K562 (cell line): ENCODE measurements around the gene PCBP3. TPM values are rescaled to one million over a fixed set of nuclear protein-coding genes. Genes with fewer than 3 reads are reported as not detected.

Experiments
- ATAC-seq: fragments of 200-7000 bp; cut with Tn5 transposase; 3 replicates; pipeline ENCODE4 v1.9.1; 2020; ENCODE audit warnings: moderate library complexity
- BruUV-seq: library from RNA; stranded (reverse); fragments of 400-500 nt; replicated peaks from 2 replicates; lab custom pipeline; 2021; lab: Mats Ljungman, UMichigan
- CTCF ChIA-PET: fragments of 300-600 bp; formaldehyde crosslinking; extraction: SDS; loops from one replicate; lab custom pipeline; 2021; ENCODE audit warnings: low intra/inter-chr PET ratio; lab: Yijun Ruan, JAX
- POLR2A ChIA-PET: fragments of 300-600, 350-650 bp; sonication (Branson Sonifier 250); formaldehyde crosslinking; extraction: SDS; loops from one replicate; lab custom pipeline; 2021; ENCODE audit warnings: antibody characterized with exemption, inconsistent platforms; lab: Yijun Ruan, JAX
- DNase-seq, 4 experiments: peaks; one replicate each; pipeline versions ENCODE4 v3.0.0 to v3.0.0-alpha.2; 2011 to 2018; ENCODE audit warnings: low spot score in 3 of 4, mixed read lengths in 3 of 4; ENCODE audit errors: extremely low read depth in 1 of 4
- FAIRE-seq: peaks from 2 replicates; lab custom pipeline; 2011; peaks lifted over from hg19 to GRCh38; lab: Jason Lieb, UNC
- H2AFZ ChIP-seq: 2 replicates; pipeline ENCODE4 v1.6.0; 2011; ENCODE audit warnings: low read depth, low read length, control low read depth, inconsistent platforms
- H3K27ac ChIP-seq: fragments of 200-600 bp; 3 replicates; pipeline ENCODE4 v1.8.0; 2011; ENCODE audit warnings: low read depth, mild to moderate bottlenecking, control low read depth, inconsistent platforms, low read length, moderate library complexity, mixed read lengths; ENCODE audit errors: extremely low read depth
- H3K27me3 ChIP-seq, 2 experiments: fragments of 300-600 bp in 1 of 2; 2 replicates in 1 of 2; 3 replicates in 1 of 2; pipeline versions ENCODE4 v1.6.0 to v1.8.0; 2011; ENCODE audit warnings: inconsistent platforms in 2 of 2, low read length in 2 of 2, mild to moderate bottlenecking in 1 of 2, mixed read lengths in 1 of 2, moderate library complexity in 1 of 2; ENCODE audit not compliant: control insufficient read depth in 2 of 2, insufficient read depth in 2 of 2
- H3K36me3 ChIP-seq: fragments of 300-600 bp; 3 replicates; pipeline ENCODE4 v1.8.0; 2011; ENCODE audit warnings: mild to moderate bottlenecking, low read length, inconsistent platforms; ENCODE audit not compliant: control insufficient read depth, insufficient read depth
- H3K4me1 ChIP-seq, 2 experiments: fragments of 200-600 bp in 1 of 2; replicated peaks in 1 of 2; 2 replicates in 1 of 2; 3 replicates in 1 of 2; pipeline versions ENCODE4 v1.5.1 to v1.8.0; 2011; ENCODE audit warnings: inconsistent platforms in 2 of 2, low read length in 2 of 2, mild to moderate bottlenecking in 1 of 2, mixed read lengths in 1 of 2, moderate library complexity in 1 of 2; ENCODE audit not compliant: control insufficient read depth in 2 of 2, insufficient read depth in 2 of 2
- H3K4me2 ChIP-seq: 2 replicates; pipeline ENCODE4 v1.6.1; 2011; ENCODE audit warnings: low read length, control low read depth, inconsistent platforms, mixed read lengths; ENCODE audit not compliant: insufficient read depth
- H3K4me3 ChIP-seq: fragments of 200-600 bp; sonication (generic), shearing (Covaris generic); 2 replicates; pipeline ENCODE4 v1.5.1; 2016; ENCODE audit warnings: control low read depth, inconsistent platforms
- H3K79me2 ChIP-seq: fragments of 200-600 bp; 3 replicates; pipeline ENCODE4 v1.8.0; 2011; ENCODE audit warnings: low read length, inconsistent platforms; ENCODE audit not compliant: control insufficient read depth, insufficient read depth
- H3K9ac ChIP-seq, 2 experiments: 2 replicates each; pipeline versions ENCODE4 v1.6.0 to v1.6.1; 2011; ENCODE audit warnings: low read depth in 2 of 2, low read length in 2 of 2, control low read depth in 1 of 2, inconsistent platforms in 1 of 2, mild to moderate bottlenecking in 1 of 2, mixed read lengths in 1 of 2; ENCODE audit not compliant: insufficient read depth in 1 of 2
- H3K9me1 ChIP-seq: one replicate; pipeline ENCODE4 v1.6.0; 2011; ENCODE audit warnings: inconsistent platforms, mild to moderate bottlenecking, low read length, moderate library complexity; ENCODE audit not compliant: control insufficient read depth, insufficient read depth
- H3K9me3 ChIP-seq: replicated peaks from 2 replicates; pipeline ENCODE4 v1.5.1; 2011; ENCODE audit warnings: low read depth, low read length, inconsistent platforms; ENCODE audit not compliant: control insufficient read depth, insufficient read depth
- H4K20me1 ChIP-seq: replicated peaks from 2 replicates; pipeline ENCODE4 v1.6.1; 2011; ENCODE audit warnings: low read length, inconsistent platforms, mixed read lengths; ENCODE audit not compliant: control insufficient read depth, insufficient read depth
- DDX20 ChIP-seq: fragments of 450-650 bp; IDR thresholded peaks from 2 replicates; pipeline ENCODE4 v1.6.1; 2016; ENCODE audit warnings: missing genetic modification characterization, low read depth, mild to moderate bottlenecking, missing compliant biosample characterization, moderate library complexity
- ERF ChIP-seq: fragments of 450-650 bp; formaldehyde crosslinking; IDR thresholded peaks from 2 replicates; pipeline ENCODE4 v1.4.0; 2020; ENCODE audit warnings: mild to moderate bottlenecking, mixed read lengths
- HCFC1 ChIP-seq: IDR thresholded peaks from 2 replicates; pipeline ENCODE4 v1.6.1; 2012; ENCODE audit warnings: low read depth, low read length, improper control_type of control experiment
- HNRNPL ChIP-seq: fragments of 200-400 bp; formaldehyde crosslinking; IDR thresholded peaks from 2 replicates; pipeline ENCODE4 v1.6.1; 2017; ENCODE audit warnings: low read depth, mild to moderate bottlenecking, low read length
- LEF1 ChIP-seq: fragments of 450-650 bp; IDR thresholded peaks from 2 replicates; pipeline ENCODE4 v1.6.1; 2016; ENCODE audit warnings: mild to moderate bottlenecking
- MAFG ChIP-seq: fragments of 450-650 bp; conservative IDR thresholded peaks from 2 replicates; pipeline ENCODE4 v1.6.1; 2016; ENCODE audit warnings: missing genetic modification characterization, missing compliant biosample characterization
- MIER1 ChIP-seq: fragments of 450-650 bp; IDR thresholded peaks from 2 replicates; pipeline ENCODE4 v1.6.1; 2016; ENCODE audit warnings: antibody characterized with exemption, mild to moderate bottlenecking, low read depth
- NFE2L1 ChIP-seq: fragments of 450-650 bp; IDR thresholded peaks from 2 replicates; pipeline ENCODE4 v1.6.1; 2016; ENCODE audit warnings: missing genetic modification characterization, low read depth, mild to moderate bottlenecking, missing compliant biosample characterization, moderate library complexity, borderline replicate concordance
- NR1H2 ChIP-seq: sonication (generic); formaldehyde crosslinking; IDR thresholded peaks from 2 replicates; pipeline ENCODE4 v1.4.0; 2020; ENCODE audit warnings: mild to moderate bottlenecking, missing genetic modification reagents
- POLR2B ChIP-seq: fragments of 450-650 bp; IDR thresholded peaks from 2 replicates; pipeline ENCODE4 v1.6.1; 2018; ENCODE audit warnings: low read depth; ENCODE audit not compliant: partially characterized antibody
- ZNF239 ChIP-seq: fragments of 250-450 bp; sonication (Bioruptor Pico); IDR thresholded peaks from 2 replicates; pipeline ENCODE4 v1.4.0; 2020; ENCODE audit warnings: mild to moderate bottlenecking
- WGBS: fragments of 100-300 bp; shearing (Covaris generic); methylation state at CpG from one replicate; pipeline ENCODE4 v1.1.6; 2016; ENCODE audit warnings: low coverage, mixed read lengths; ENCODE audit not compliant: insufficient coverage; ENCODE audit errors: missing lambda C conversion rate; 5-methylcytosine and 5-hydroxymethylcytosine counted together
- in situ Hi-C: fragments of 300-500 bp; cut with MboI; formaldehyde crosslinking; loops from 4 replicates; pipeline ENCODE4 v1.15.0; 2018; ENCODE audit warnings: inconsistent platforms, mixed read lengths
- intact Hi-C: fragments of 100-400 bp; cut with micrococcal nuclease; formaldehyde crosslinking; loops from 2 replicates; pipeline ENCODE4 v1.14.2; 2022
- polyA plus RNA-seq, 8 experiments: library from polyadenylated mRNA; depleted of rRNA in 4 of 8; stranded (reverse) in 5 of 8; unstranded in 3 of 8; fragments of >200 nt; fragmentation: Nextera tagmentation in 2 of 8; fragmentation: Illumina TruSeq in 1 of 8; extraction: Ambion mirVana in 2 of 8; extraction: Trizol in 1 of 8; gene quantifications; 2 replicates each; pipeline versions ENCODE4 v1.2.1 to v1.2.3, GENCODE V29; 2011 to 2014; ENCODE audit warnings: inconsistent platforms in 1 of 8, missing spikeins in 1 of 8
- total RNA-seq, 7 experiments: library from RNA; depleted of rRNA in 6 of 7; stranded (reverse); fragments of >200 nt in 6 of 7; fragmentation: Illumina TruSeq in 2 of 7; extraction: Trizol in 2 of 7; gene quantifications; 2 replicates each; pipeline versions ENCODE4 v1.2.1 to v1.2.3, GENCODE V29; 2011 to 2021; ENCODE audit warnings: low replicate concordance in 1 of 7
- TF ChIP-seq, protein P1 (sequence below): sonication (generic); formaldehyde crosslinking; IDR thresholded peaks from 2 replicates; pipeline ENCODE4 v1.8.0; 2022; ENCODE audit warnings: missing genetic modification reagents, mild to moderate bottlenecking, borderline replicate concordance
- TF ChIP-seq, protein P2 (sequence below): sonication (generic); formaldehyde crosslinking; IDR thresholded peaks from 2 replicates; pipeline ENCODE4 v1.8.0; 2022; ENCODE audit warnings: mild to moderate bottlenecking, missing genetic modification reagents
- TF ChIP-seq, protein P3 (sequence below): fragments of 450-650 bp; formaldehyde crosslinking; IDR thresholded peaks from 2 replicates; pipeline ENCODE4 v1.4.0; 2020; ENCODE audit warnings: mild to moderate bottlenecking, moderate library complexity

PCBP3 gene
- total and polyA plus RNA-seq, 9 of the 15 experiments (the other 6 are each of a cell fraction or from before 2014, with no cell fraction given) = 0.18 TPM; not detected in 8

DNA sequence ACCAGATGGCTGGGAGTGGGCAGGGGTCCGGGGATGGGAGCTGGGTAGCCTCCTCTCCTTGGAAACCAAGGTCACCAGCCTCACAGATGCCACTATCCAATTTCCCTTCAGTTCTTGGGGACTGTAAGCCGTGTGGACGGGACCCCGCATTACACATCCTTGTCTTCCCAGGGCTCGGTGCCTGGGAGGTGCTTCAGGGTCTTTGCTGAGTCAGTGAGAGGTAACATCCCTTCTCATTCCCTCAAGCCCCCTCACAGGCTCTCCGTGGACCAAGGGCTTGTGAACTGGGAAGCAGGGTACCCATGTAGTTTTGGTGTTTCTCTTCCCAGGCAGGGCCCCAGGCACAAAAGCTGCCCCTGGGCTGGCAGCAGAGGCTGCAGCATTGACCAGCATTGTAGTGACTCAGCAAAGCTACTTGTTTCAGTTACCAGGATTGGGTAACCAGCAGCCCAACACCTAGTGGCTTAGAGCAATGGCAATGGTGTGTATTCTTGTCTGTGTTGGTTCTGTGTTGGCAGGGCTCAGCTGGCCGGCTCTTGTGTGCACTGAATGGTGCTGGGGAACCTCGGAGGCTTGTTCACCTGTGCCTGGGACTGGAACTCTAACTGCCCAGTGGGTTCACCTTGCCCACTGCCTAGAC, 24.6 kb upstream of the PCBP3 start (continued):
- peak; percentile 55; the same call in 1 of the 2 replicates for TF ChIP-seq MAFG
- 0 out of 2 replicates have a peak, but pooled peaks have one; percentile 6 for TF ChIP-seq NFE2L1 (tag)

DNA sequence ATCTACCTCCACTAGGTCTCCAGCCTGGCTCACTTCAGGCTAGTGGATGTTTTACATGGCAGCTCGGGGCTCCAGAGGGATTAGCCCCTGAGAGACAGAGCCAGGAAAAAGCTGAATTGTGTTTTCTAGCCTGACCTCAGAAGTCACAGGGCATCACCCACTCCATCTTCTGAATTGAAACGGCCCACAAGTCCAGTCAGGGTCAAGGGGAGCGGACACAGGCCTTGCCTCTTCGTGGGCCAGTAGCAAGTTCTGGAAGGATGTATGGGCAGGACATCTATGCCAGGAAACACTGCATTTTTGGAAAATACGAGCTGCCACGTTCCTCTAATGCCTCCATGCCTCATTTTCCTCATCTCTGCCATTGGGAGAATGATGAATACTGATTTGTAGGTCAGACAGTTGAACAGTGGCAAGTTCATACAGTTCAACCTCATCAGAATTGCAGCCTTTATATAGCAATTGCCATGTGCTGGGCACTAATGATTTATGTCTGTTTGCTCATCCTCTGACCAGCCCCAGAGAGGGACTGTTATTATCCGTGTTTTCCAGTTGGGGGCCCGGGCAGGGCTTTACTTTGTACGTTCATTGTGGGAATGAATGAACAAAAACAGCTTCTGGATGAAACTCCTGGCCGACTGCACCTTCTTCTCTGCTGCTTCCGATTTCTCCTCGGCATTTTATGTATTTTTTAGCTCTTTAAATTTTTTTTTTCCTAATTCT, 23.2 kb upstream of the PCBP3 start:
- no peak for DNase-seq
- Histone ChIP-seq H3K36me3 (no peaks in the 10 kb centered on the region), H3K9me1 (no peaks in the 10 kb centered on the region), H4K20me1 (peaks cover 19% of the 10 kb centered on the region), H2AFZ (no peak overlapping the region), H3K27ac (no peak overlapping the region), H3K9ac (no peak overlapping the region), H3K4me3 (no peak overlapping the region), H3K4me2 (no peak overlapping the region), H3K27me3 (peaks cover 62 to 79% of the 10 kb centered on the region in 2 experiments), H3K4me1 (peaks cover 0 to 15% of the 10 kb centered on the region in 2 experiments; a peak in 2 of 5 replicates), H3K9me3 (no peaks in the 10 kb centered on the region), H3K79me2 (no peaks in the 10 kb centered on the region)
- ChIA-PET POLR2A (interaction anchor here (0.8 to 1.8 kb wide), 4 partner anchors 9 to 25 kb away, joined by 3 to 4 read pairs (median 4); no protein-coding TSS in a partner anchor), CTCF (no interaction called here)
- no peak for ATAC-seq
- no peak for FAIRE-seq
- no TSS peak for BruUV-seq
- in situ Hi-C loops (no loop called here), intact Hi-C loops (no loop called here)
- WGBS = 1% methylated on average over 12 of the region's 12 CpGs
- TF ChIP-seq ERF (CRISPR knock-in tag) (no peak), ZNF239 (CRISPR knock-in tag) (no peak), POLR2B (no peak), DDX20 (no peak), HCFC1 (no peak), NR1H2 (CRISPR knock-in tag) (no peak), HNRNPL (no peak), MIER1 (no peak), LEF1 (no peak)
- TF ChIP-seq, protein P1, sequence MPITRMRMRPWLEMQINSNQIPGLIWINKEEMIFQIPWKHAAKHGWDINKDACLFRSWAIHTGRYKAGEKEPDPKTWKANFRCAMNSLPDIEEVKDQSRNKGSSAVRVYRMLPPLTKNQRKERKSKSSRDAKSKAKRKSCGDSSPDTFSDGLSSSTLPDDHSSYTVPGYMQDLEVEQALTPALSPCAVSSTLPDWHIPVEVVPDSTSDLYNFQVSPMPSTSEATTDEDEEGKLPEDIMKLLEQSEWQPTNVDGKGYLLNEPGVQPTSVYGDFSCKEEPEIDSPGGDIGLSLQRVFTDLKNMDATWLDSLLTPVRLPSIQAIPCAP (CRISPR knock-in tag) = no peak
- TF ChIP-seq, protein P2, sequence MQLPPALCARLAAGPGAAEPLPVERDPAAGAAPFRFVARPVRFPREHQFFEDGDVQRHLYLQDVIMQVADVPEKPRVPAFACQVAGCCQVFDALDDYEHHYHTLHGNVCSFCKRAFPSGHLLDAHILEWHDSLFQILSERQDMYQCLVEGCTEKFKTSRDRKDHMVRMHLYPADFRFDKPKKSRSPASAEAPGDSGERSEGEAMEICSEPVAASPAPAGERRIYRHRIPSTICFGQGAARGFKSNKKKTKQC = no peak
- TF ChIP-seq, protein P3, sequence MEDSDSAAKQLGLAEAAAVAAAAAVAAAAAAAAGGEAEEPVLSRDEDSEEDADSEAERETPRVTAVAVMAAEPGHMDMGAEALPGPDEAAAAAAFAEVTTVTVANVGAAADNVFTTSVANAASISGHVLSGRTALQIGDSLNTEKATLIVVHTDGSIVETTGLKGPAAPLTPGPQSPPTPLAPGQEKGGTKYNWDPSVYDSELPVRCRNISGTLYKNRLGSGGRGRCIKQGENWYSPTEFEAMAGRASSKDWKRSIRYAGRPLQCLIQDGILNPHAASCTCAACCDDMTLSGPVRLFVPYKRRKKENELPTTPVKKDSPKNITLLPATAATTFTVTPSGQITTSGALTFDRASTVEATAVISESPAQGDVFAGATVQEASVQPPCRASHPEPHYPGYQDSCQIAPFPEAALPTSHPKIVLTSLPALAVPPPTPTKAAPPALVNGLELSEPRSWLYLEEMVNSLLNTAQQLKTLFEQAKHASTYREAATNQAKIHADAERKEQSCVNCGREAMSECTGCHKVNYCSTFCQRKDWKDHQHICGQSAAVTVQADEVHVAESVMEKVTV (CRISPR knock-in tag) = no peak
